SU-DHL-6 (cell line): ENCODE measurements around the gene ARVCF.

Experiments used
- H2AFZ ChIP-seq: fragments of 200-600 bp; sonication (generic); 2 replicates; pipeline ENCODE4 v1.6.1; 2014; ENCODE audit warnings: low read depth, mild to moderate bottlenecking, moderate library complexity, mixed read lengths, antibody characterized with exemption, low read length; ENCODE audit not compliant: severe bottlenecking
- H3F3A ChIP-seq: fragments of 200-600 bp; shearing (Covaris generic); 2 replicates; pipeline ENCODE4 v1.6.0; 2016; ENCODE audit warnings: antibody characterized with exemption, mild to moderate bottlenecking; ENCODE audit not compliant: insufficient read depth
- H3K27ac ChIP-seq: fragments of 200-600 bp; sonication (generic); 2 replicates; pipeline ENCODE4 v1.5.1; 2016; ENCODE audit warnings: low read depth, mild to moderate bottlenecking, low read length, moderate library complexity, mixed read lengths
- H3K27me3 ChIP-seq: fragments of 200-600 bp; sonication (generic), shearing (Covaris generic); 2 replicates; pipeline ENCODE4 v1.6.0; 2014; ENCODE audit warnings: mild to moderate bottlenecking, low read length
- H3K36me3 ChIP-seq: fragments of 200-600 bp; sonication (generic); 2 replicates; pipeline ENCODE4 v1.6.1; 2014; ENCODE audit warnings: mild to moderate bottlenecking, low read length, mixed read lengths
- H3K4me2 ChIP-seq: fragments of 300-600, 200-600 bp; shearing (Covaris generic), sonication (generic); 2 replicates; pipeline ENCODE4 v1.6.0; 2014; ENCODE audit warnings: low read length, low read depth, mild to moderate bottlenecking; ENCODE audit not compliant: poor library complexity, severe bottlenecking
- H3K4me3 ChIP-seq: fragments of 200-600 bp; sonication (generic); 2 replicates; pipeline ENCODE4 v1.5.1; 2014; ENCODE audit warnings: antibody characterized with exemption, low read length, mild to moderate bottlenecking, mixed read lengths; ENCODE audit not compliant: insufficient read depth, poor library complexity, severe bottlenecking
- H3K79me2 ChIP-seq: fragments of 200-600 bp; sonication (generic); 2 replicates; pipeline ENCODE4 v1.6.1; 2014; ENCODE audit warnings: mild to moderate bottlenecking, low read length, moderate library complexity; ENCODE audit not compliant: insufficient read depth
- H3K9ac ChIP-seq: fragments of 200-600 bp; sonication (generic); 2 replicates; pipeline ENCODE4 v1.7.0; 2014; ENCODE audit warnings: mild to moderate bottlenecking, low read length
- H3K9me2 ChIP-seq: fragments of 200-600 bp; sonication (generic); replicated peaks from 2 replicates; pipeline ENCODE4 v1.6.1; 2014; ENCODE audit warnings: low read length; ENCODE audit not compliant: insufficient read depth
- H3K9me3 ChIP-seq: fragments of 200-600 bp; sonication (generic); 2 replicates; pipeline ENCODE4 v1.6.1; 2014; ENCODE audit warnings: low read length, mixed read lengths; ENCODE audit not compliant: insufficient read depth
- H4K20me1 ChIP-seq: fragments of 200-600 bp; sonication (generic); 2 replicates; pipeline ENCODE4 v1.6.1; 2014; ENCODE audit warnings: low read depth, mild to moderate bottlenecking, antibody characterized with exemption, low read length, moderate library complexity, mixed read lengths
- EZH2phosphoT487 ChIP-seq: fragments of 200-600 bp; sonication (generic), shearing (Covaris generic); conservative IDR thresholded peaks from 2 replicates; pipeline ENCODE4 v1.6.1; 2018; ENCODE audit warnings: mild to moderate bottlenecking, antibody characterized with exemption, low read length, moderate library complexity, mixed read lengths
- TF ChIP-seq, protein P1 (sequence below): fragments of 200-600 bp; sonication (generic); IDR thresholded peaks from one replicate; pipeline ENCODE4 v1.5.1; 2017; ENCODE audit warnings: antibody characterized with exemption, mild to moderate bottlenecking, low read length, moderate library complexity; ENCODE audit not compliant: insufficient read depth, poor library complexity, severe bottlenecking

The ARVCF gene

GRCh38 chr22:20020533-20021195 is 4.0 kb upstream of the ARVCF start, which contains the start of gene TANGO2:
Gene TANGO2 (plus strand): TSS chr22:20021110. CDS start chr22:20036799, 15,689 bp downstream.
- Histone ChIP-seq H3K79me2 (peaks cover 9% of the 10 kb centered on the region; the same call in 1 of the 2 replicates), H3K4me3 (peak within 1 kb of the TSS; percentile 85), H3K36me3 (no peaks in the 10 kb centered on the region), H3K4me2 (peak within 1 kb of the TSS; percentile 74), H3K9ac (peak within 1 kb of the TSS; percentile 85), H3F3A (no peaks in the 10 kb centered on the region), H3K27ac (no peak within 1 kb of the TSS), H2AFZ (peak within 1 kb of the TSS; percentile 64), H3K9me2 (no peaks in the 10 kb centered on the region), H3K27me3 (no peaks in the 10 kb centered on the region), H3K9me3 (no peaks in the 10 kb centered on the region), H4K20me1 (no peaks in the 10 kb centered on the region)
- TF ChIP-seq EZH2phosphoT487, result no peak
- TF ChIP-seq, protein P1, sequence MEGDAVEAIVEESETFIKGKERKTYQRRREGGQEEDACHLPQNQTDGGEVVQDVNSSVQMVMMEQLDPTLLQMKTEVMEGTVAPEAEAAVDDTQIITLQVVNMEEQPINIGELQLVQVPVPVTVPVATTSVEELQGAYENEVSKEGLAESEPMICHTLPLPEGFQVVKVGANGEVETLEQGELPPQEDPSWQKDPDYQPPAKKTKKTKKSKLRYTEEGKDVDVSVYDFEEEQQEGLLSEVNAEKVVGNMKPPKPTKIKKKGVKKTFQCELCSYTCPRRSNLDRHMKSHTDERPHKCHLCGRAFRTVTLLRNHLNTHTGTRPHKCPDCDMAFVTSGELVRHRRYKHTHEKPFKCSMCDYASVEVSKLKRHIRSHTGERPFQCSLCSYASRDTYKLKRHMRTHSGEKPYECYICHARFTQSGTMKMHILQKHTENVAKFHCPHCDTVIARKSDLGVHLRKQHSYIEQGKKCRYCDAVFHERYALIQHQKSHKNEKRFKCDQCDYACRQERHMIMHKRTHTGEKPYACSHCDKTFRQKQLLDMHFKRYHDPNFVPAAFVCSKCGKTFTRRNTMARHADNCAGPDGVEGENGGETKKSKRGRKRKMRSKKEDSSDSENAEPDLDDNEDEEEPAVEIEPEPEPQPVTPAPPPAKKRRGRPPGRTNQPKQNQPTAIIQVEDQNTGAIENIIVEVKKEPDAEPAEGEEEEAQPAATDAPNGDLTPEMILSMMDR, result no peak

GRCh38 chr22:20019661-20020532 is 3.3 kb upstream of the ARVCF start:
- Histone ChIP-seq H3K9me3 (no peaks in the 10 kb centered on the region), H4K20me1 (no peaks in the 10 kb centered on the region), H3K9me2 (no peaks in the 10 kb centered on the region), H3K27ac (no peak overlapping the region), H3K36me3 (no peaks in the 10 kb centered on the region), H3F3A (no peaks in the 10 kb centered on the region), H3K79me2 (peaks cover 9% of the 10 kb centered on the region; the same call in 1 of the 2 replicates), H2AFZ (no peak overlapping the region), H3K27me3 (no peaks in the 10 kb centered on the region), H3K9ac (peak overlapping the region; percentile 85), H3K4me2 (peak overlapping the region; percentile 72), H3K4me3 (peak overlapping the region; percentile 55)
- TF ChIP-seq EZH2phosphoT487, result no peak
- TF ChIP-seq, protein P1, result no peak

- Histone ChIP-seq H3F3A (no peaks in the 10 kb centered on the region), H3K79me2 (peaks cover 9% of the 10 kb centered on the region; the same call in 1 of the 2 replicates), H3K27ac (no peak overlapping the region), H2AFZ (no peak overlapping the region), H3K4me3 (no peak overlapping the region), H3K36me3 (no peaks in the 10 kb centered on the region), H3K9ac (no peak overlapping the region), H4K20me1 (no peaks in the 10 kb centered on the region), H3K4me2 (no peak overlapping the region), H3K9me2 (no peaks in the 10 kb centered on the region), H3K9me3 (no peaks in the 10 kb centered on the region), H3K27me3 (no peaks in the 10 kb centered on the region)
- TF ChIP-seq, protein P1, result no peak
- TF ChIP-seq EZH2phosphoT487, result no peak
These were observed 1.4 kb upstream of the ARVCF start for GRCh38 chr22:20018001-20018400.
